Mesothelial cell of epicardium (in vitro differentiated cells): ENCODE data around the gene AKNA. TPM values are rescaled to one million over a fixed set of nuclear protein-coding genes. Genes with fewer than 3 reads are reported as not detected.

Experiments
- DNase-seq, 2 experiments: peaks; one replicate each; pipeline ENCODE4 v3.0.0; 2021; ENCODE audit warnings: low spot score in 2 of 2; ENCODE audit not compliant: unreplicated experiment in 2 of 2
- H3K27ac Mint-ChIP-seq: 2 replicates; pipeline ENCODE4 v1.8.0; 2021; ENCODE audit warnings: mixed read lengths
- H3K27me3 Mint-ChIP-seq: 2 replicates; pipeline ENCODE4 v1.8.0; 2021; ENCODE audit warnings: low read depth, mixed read lengths
- H3K36me3 Mint-ChIP-seq: 2 replicates; pipeline ENCODE4 v1.8.0; 2021; ENCODE audit warnings: mixed read lengths
- H3K4me1 Mint-ChIP-seq: 2 replicates; pipeline ENCODE4 v1.8.0; 2021; ENCODE audit warnings: mixed read lengths
- H3K4me3 Mint-ChIP-seq: 2 replicates; pipeline ENCODE4 v1.8.0; 2021; ENCODE audit warnings: mild to moderate bottlenecking, moderate library complexity, mixed read lengths
- H3K9me3 Mint-ChIP-seq: 2 replicates; pipeline ENCODE4 v1.8.0; 2021; ENCODE audit warnings: mixed read lengths
- total RNA-seq: library from RNA; stranded (reverse); gene quantifications from 3 replicates; pipeline ENCODE4 v1.2.1, GENCODE V29; 2021
- TF ChIP-seq, protein P1 (sequence below): fragments of 200-600 bp; sonication (generic); IDR thresholded peaks from one replicate; pipeline ENCODE4 v1.5.0; 2021; ENCODE audit warnings: antibody characterized with exemption; ENCODE audit not compliant: unreplicated experiment

The AKNA gene
- total RNA-seq, 1 donor from 2014 or later: 23.1 TPM

DNA sequence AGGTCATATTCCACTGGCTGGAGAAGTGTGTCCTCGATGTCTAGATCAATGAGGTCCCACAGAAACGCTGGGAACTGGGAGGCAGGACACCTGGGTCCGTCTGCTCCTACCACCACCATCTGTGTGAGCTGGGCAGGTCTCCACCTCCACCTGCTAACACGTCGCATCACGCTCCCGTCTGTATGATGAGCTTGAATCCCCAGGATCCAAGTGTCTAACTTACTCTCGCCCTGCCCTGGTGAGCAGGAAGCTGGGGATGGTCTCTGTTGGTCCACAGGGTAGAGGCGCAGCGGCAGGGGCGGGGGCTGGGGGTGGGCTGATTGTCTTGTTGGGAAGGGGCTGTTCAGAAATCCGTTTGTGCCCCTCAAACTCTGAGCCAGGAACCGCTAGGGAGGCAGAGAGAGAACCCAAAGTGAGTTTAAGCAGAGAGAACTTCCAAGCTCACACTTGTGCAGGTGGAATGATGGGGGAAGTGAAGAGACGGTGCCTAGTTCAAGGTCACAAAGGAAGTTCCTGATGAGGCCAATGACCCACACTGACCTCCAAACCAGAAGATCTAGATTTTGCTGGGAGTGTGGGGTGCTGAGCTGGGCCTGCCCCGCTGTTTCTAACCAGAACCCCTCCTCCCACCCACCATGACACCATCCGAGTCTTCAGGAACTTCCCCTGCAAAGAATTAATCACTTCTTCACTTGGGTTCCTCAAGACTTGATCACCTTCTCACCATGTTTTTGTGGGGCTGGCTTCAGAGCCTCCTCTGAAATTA is 37.0 kb downstream of the AKNA start:
- DNase-seq: no peak
- TF ChIP-seq, protein P1, sequence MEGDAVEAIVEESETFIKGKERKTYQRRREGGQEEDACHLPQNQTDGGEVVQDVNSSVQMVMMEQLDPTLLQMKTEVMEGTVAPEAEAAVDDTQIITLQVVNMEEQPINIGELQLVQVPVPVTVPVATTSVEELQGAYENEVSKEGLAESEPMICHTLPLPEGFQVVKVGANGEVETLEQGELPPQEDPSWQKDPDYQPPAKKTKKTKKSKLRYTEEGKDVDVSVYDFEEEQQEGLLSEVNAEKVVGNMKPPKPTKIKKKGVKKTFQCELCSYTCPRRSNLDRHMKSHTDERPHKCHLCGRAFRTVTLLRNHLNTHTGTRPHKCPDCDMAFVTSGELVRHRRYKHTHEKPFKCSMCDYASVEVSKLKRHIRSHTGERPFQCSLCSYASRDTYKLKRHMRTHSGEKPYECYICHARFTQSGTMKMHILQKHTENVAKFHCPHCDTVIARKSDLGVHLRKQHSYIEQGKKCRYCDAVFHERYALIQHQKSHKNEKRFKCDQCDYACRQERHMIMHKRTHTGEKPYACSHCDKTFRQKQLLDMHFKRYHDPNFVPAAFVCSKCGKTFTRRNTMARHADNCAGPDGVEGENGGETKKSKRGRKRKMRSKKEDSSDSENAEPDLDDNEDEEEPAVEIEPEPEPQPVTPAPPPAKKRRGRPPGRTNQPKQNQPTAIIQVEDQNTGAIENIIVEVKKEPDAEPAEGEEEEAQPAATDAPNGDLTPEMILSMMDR: no peak
- H3K4me1 Mint-ChIP-seq: peaks cover 10% of the 10 kb centered on the region
- H3K27ac Mint-ChIP-seq: no peak overlapping the region
- no peak overlapping the region for H3K4me3 Mint-ChIP-seq
- H3K27me3 Mint-ChIP-seq: no peaks in the 10 kb centered on the region
- no peaks in the 10 kb centered on the region for H3K9me3 Mint-ChIP-seq
- H3K36me3 Mint-ChIP-seq: peaks cover 34% of the 10 kb centered on the region

DNA sequence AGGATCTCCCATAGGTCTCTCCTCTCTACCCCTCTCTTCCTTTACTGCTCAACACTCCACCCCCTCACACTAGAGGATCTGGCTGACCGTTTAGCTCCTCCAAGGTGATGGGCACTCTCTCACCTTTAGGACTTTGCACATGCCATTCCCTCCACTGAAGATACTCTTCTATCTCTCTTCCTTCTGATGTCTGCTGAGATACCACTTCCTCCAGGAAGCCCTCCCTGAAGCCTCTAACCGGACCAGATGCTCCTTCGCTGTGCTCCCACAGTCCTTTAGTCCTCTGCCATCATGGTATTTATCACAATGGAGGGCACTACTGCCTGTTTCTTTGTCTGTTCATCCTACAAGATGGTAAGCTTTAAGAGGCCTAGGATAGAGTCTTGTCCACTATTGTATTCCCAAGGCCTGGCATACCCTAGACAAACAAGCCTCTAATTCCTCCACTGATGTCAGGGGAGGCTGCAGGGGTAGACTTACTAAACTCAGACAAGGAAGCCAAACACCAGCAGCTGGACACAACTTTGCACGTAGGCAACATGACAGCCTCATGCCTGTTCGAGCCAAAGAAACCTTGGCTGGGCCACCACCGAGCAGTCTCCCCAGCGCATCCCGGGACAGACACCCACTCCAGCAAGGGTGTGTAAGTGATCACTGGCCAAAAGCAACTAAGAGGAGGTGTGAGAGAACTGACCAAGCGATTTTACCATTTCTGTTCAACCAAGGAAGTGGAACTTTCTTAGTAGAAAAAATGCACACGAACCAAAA is 37.9 kb downstream of the AKNA start:
- H3K36me3 Mint-ChIP-seq: peaks cover 38% of the 10 kb centered on the region
- H3K4me1 Mint-ChIP-seq: peaks cover 10% of the 10 kb centered on the region
- no peak for DNase-seq
- no peak overlapping the region for H3K27ac Mint-ChIP-seq
- TF ChIP-seq, protein P1: no peak
- H3K9me3 Mint-ChIP-seq: no peaks in the 10 kb centered on the region
- no peak overlapping the region for H3K4me3 Mint-ChIP-seq
- H3K27me3 Mint-ChIP-seq: no peaks in the 10 kb centered on the region

DNA sequence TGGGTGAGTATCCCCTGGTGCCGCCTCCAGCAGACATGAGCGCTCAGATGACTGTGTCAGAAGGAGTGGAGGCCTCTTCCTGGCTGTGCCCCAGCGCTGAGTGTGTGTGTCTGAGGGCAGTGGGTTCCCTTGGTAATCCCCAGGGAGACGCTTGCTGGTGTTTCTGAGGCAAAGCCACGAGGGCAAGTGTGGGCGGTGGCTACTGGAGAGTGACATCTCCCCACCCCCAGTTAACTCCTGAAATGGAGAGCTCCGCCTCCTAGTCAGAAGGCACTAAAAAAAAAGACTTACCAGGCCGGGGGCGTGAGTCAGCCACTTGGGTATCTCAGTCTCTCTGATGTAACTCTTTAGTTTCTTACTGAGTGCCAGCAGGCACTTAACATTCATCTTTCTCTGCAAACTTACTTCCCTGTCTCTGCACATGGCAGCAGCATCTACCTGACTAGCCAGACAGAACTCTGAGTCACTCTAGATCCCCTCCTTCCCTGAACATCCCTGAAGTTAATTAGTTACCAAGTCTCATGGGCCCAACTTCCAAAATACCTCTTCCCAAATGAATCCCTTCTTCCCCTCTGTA is 38.8 kb downstream of the AKNA start:
- Mint-ChIP-seq H3K27me3 (no peaks in the 10 kb centered on the region), H3K4me1 (peaks cover 10% of the 10 kb centered on the region), H3K4me3 (no peak overlapping the region), H3K36me3 (peaks cover 45% of the 10 kb centered on the region), H3K9me3 (no peaks in the 10 kb centered on the region), H3K27ac (peak overlapping the region; percentile 68)
- TF ChIP-seq, protein P1: no peak
- no peak for DNase-seq

DNA sequence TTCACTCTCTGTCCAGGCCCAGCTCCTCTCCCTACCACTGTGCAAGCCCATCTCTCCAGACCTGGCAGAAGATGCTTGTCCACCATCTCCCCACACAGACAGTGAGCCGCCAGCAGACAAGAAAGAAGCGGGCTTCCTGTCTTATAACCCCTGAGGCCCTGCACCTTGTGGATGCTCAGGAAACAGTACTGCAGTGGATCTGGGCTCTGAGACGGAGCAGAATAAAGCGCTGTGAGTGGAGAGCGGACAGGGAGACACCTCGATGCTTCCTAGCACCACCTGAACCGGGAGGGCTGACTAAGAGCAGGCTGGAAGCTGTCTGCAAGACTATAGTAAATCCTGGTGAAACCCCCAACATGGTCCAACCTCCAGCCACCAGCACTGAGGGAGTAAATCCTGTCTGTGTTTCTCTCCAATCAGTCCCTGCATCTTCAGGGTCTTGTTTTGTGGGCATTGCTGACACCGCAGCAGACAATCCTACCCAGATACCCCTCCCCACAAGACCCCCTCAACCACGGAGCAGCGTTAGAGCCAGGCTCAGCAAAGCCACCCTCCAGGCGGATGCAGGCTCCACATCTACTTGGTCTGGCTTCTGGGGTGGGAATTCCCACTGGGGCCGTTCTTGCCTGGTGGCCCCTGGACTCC is 39.4 kb downstream of the AKNA start:
- peaks cover 49% of the 10 kb centered on the region for H3K36me3 Mint-ChIP-seq
- TF ChIP-seq, protein P1: no peak
- no peak for DNase-seq
- peaks cover 10% of the 10 kb centered on the region for H3K4me1 Mint-ChIP-seq
- H3K27me3 Mint-ChIP-seq: no peaks in the 10 kb centered on the region
- H3K9me3 Mint-ChIP-seq: no peaks in the 10 kb centered on the region
- H3K27ac Mint-ChIP-seq: peak overlapping the region; percentile 68
- no peak overlapping the region for H3K4me3 Mint-ChIP-seq

DNA sequence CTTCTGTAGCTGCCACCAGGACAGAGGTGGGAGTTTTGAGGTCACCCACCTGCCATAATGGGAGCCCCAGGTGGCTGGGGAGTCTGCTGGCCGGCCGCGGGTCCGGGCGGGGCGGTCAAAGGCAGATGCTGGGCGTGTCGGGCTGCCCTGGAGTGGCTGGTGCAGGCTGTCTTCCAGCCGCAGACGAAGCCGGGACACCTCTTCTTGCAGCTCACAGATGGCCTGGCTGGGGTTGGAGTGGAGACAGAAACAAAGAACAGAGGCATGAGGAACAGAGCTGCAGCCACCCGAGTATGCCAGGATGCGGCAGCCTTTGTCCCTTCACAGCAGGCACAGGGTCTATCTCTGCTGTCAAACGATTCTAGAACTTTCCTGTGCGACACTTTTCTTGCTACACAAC is 40.1 kb downstream of the AKNA start:
- H3K4me3 Mint-ChIP-seq: no peak overlapping the region
- peaks cover 49% of the 10 kb centered on the region for H3K36me3 Mint-ChIP-seq
- DNase-seq: no peak
- H3K27ac Mint-ChIP-seq: no peak overlapping the region
- TF ChIP-seq, protein P1: no peak
- H3K9me3 Mint-ChIP-seq: no peaks in the 10 kb centered on the region
- H3K4me1 Mint-ChIP-seq: peaks cover 10% of the 10 kb centered on the region
- no peaks in the 10 kb centered on the region for H3K27me3 Mint-ChIP-seq
